Glomerular visceral epithelial cell (primary cell): ENCODE data around the gene ALG1L2.
"Not testable (repeated sequence)": the region's sequence is repeated elsewhere in the genome, so short reads cannot be mapped to it uniquely, and the experiment has no call there.

Source experiments
- DNase-seq: peaks from one replicate; pipeline ENCODE4 v3.0.0-alpha.2; 2016; ENCODE audit errors: extremely low spot score

The ALG1L2 gene

DNA sequence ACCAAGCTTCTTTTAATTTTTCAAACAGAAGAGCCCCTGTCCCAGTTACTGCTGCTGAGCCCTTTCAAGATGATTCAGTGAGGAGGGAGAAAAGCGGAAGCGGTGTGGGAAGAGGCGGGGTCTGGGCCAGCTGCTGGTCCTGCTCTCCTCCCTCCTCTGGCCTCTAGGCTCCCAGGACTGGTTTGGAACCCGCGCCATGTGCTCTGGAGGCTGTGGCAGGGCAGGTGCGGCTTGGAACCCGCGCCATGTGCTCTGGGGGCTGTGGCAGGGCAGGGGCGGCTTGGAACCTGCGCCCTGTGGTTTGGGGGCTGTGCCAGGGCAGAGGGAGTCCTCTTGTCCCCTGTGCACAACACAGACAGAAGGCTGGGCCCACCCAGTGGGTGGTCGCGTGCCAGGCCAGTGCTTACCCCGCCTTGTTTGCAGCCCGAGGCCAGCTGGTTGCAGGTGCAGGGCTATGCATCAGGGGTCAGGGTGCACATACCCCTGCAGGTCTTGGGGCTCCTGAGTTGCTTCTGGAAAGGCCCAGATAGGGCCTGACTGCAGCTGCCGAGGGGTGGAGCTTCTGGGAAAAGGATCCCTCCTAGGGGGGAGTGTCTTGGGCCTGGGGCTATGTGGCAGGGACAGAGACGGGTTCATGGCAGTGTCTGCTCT is 12.2 kb downstream of the ALG1L2 start:
- DNase-seq = no peak

DNA sequence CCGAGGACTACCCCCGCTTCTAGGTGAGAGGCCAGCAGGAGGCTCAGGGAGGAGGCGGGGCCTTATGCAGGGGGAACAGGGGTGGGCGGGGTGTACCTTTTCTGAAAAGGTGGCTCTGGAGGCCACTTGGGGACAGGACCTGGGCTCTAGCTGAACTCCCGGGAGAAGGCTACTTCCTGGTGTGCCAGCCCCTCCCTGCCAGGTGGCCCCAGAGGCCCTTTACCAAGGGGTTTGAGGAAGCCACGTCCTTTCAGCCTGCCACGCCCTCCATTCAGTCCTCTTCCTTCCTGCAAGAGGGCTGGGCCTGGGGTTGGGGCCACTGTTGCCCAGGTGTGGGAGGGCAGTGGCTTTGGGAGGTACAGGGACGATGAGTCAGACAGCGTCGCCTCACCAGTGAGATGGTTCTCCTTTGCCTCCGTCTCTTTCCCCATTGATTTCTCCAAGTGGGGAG is 12.9 kb downstream of the ALG1L2 start:
- DNase-seq = not testable (repeated sequence)

DNA sequence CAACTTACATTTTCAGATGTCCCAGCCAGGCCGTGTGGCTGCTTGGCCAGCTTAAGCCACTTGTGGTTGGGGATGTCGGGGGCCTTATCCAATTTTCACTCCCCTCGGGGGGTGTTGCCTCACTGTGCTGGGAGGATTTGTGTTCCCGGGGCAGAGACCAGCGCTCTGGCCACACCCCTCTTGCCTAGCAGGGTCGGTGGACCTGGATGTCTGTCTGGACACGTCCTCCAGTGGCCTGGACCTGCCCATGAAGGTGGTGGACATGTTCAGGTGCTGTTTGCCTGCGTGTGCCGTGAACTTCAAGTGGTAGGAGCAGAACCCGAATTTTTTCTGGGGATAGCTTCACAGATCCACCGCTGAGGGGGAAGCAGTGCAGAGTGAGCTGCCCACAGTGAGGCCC is 14.2 kb downstream of the ALG1L2 start:
- DNase-seq = not testable (repeated sequence)

DNA sequence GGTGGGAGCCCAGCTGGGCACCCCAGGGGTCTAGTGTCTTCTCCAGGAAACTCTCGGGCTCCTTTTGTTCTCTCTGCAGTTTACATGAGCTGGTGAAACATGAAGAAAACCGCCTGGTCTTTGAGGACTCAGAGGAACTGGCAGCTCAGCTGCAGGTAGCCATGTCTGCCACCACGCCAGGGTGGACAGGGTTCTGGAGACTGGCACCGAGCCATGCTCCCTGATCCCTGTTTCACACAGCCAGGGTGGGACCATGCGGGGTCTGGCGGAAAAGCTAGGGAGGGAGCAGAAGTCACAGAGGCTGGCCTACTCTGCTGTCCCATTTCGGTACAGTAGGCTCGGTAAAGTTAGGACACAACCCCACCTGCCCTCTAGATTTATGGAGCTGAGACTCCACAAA is 15.5 kb downstream of the ALG1L2 start:
- not testable (repeated sequence) for DNase-seq

DNA sequence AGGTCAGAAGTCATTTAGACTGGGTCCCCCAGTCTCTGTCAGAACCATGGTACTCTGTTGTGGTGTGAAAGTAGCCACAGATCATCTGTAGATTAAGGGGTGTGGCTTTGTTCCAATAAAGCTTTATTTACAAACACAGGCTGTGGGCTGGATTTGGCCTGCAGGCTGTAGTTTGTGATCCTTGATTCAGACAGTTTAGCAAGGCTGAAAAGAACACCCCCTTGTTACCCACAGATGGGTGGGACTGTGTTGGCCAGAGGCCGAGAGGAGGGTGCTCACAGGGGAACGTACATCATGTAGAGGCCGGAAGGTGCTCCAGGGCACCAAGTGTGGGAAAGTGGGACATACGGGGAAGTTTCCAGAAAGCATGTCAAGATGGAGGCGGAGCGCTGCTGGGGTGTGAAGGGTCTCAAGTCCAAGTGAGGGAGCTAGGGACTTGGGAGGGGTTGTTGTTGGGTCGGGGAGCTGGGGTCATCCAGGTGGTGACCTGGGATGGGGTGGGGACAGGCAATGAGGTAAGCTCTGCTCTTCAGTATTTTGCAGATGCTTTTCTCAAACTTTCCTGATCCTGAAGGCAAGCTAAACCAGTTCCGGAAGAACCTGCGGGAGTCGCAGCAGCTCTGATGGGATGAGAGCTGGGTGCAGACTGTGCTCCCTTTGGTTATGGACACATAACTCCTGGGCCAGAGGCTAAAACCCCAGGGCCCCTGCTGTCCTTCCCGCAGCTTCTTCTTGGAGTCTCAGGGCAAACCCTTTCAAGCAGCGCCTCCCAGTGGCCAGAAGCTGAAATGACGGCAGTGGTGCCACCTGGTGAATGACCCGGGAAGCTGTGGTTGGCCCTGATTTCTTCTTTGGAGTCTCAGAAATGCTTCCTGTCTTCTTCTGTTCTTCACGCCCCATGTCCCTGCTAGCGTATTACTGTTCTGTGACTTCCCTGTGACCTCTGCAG is 16.3 kb downstream of the ALG1L2 start:
- DNase-seq = not testable (repeated sequence)

DNA sequence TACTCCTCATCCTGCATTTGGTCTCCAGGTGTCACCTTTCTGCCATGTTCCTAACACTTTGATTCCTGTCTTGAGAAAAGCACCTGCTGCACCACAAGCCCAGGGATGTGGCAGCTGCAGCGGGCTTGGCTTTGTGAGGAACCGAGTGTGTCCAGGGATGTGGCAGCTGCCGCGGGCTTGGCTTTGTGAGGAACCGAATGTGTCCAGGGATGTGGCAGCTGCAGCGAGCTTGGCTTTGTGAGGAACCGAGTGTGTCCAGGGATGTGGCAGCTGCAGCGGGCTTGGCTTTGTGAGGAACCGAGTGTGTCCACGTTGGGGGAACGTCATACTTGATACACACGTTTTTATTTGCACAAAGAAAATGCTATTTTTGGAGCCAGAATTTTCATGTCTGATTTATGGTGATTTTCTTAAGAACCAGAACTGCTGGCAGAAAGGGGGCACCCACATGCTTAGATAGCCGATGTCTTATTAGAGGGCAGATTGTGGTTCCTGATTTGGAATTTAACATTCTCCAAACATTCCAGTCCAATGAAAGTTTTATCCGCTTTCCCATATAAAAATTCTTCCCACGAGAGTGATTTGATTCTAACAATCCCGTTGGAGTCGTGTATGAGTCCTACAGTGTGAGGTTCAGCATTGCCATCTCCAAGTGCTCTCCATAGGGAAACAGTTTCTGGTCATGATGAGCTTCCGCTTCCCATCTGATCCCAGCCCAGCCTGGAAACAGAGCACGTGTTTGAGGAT is 17.2 kb downstream of the ALG1L2 start:
- not testable (repeated sequence) for DNase-seq

DNA sequence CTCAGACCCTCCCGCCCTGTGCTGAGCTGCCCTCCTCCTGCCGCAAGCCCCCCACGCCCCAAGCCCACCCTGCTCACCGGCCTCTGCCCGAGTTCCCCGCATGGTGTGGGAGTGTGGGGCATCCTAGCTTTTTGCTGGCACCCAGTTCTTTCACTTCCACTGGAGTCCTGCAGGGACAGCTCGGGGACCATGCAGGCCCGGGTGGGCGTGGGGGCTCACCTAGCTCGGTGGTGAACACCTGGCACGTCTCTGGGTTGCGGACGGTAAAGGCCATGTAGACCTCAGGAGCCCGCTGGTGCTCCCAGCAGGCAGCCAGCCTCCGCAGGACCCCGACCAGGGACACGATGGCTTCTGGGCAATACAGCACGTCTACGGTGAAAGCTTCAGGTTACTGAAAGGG is 20.9 kb downstream of the ALG1L2 start:
- DNase-seq = not testable (repeated sequence)

DNA sequence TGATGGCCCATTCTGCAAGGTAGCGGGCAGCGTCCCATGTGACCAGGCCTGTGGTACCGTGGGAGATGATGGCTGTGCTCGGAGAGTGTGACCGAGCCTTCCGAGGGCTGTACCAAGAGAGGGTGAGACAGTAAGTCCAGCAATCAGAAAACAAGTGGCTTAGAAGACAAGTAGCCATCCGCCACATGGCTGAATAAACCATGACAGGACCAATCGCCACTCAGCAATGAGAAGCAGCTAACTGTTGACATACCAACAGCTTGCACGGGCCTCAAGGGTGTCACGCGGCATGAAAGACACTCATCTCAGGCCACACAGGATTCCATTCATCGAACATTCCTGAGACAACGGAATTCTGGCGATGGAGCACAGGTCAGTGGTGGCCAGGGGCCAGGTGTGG is 22.6 kb downstream of the ALG1L2 start:
- DNase-seq = peak; percentile 32

DNA sequence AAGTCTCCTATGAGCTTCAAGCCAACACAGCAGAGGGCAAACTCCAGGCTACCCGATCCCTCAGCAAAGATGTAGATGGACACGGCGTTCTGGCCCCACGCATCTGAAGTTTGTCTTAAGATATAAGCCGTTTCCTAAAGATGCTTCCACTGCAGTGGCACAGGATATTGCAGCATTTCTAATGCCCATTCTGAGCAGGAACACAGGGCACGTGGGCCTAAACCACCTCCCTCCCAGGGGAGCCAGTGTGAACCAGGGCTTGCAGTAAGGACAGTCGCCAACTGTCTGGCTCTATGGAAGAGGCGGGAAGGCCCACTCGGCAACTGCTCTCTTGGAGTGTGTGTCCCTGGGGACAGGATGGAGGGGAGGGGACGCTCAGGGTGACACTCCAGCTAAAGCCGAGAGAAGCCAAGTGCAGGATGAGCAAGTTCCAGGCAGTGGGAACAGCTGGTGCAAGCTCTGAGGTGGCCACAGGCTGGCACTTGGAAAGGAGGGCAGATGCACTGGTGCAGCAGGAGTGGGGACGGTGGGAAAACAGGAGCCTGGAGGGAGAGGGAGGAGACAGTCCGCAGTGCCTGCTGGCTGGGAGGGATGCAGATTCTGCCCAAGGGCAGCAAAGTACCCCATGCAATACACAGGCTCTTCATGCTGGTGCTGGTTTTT is 25.8 kb downstream of the ALG1L2 start:
- DNase-seq = not testable (repeated sequence)

DNA sequence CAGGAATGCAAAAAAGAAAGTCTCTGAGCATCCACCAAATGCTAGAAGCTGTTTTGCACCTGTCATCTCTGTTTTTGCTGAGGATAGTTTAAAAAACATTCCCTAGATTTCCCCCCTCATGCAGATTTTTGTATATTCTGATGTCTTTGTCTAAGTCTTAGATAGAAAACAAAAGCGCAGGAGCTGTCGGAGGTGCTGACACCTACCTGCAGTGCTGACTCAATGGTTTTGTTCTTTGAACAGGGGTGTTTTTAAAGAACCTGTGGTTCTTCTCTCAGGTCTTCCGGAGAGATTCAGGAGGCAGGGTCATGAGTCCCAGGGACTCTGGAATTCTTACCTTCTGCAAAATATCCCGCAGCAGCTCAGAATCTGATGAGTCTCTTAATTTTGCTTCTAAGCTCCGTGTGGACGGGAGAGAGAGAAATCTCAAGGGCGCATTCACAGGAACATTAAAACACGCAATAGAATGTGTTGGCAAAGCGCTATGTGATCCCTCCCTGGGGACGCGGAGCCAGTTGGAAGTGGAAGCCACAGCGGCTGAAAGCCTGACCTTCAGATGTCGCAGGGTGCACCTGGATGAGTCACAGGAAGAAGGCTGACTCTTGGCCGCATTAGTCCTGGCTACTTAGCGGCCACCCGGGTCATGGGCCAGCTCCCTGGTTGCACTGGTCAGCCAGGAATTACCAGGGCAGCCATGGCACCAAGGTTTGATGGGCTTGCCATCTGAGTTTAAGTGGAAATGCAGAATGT is 27.4 kb downstream of the ALG1L2 start:
- not testable (repeated sequence) for DNase-seq

DNA sequence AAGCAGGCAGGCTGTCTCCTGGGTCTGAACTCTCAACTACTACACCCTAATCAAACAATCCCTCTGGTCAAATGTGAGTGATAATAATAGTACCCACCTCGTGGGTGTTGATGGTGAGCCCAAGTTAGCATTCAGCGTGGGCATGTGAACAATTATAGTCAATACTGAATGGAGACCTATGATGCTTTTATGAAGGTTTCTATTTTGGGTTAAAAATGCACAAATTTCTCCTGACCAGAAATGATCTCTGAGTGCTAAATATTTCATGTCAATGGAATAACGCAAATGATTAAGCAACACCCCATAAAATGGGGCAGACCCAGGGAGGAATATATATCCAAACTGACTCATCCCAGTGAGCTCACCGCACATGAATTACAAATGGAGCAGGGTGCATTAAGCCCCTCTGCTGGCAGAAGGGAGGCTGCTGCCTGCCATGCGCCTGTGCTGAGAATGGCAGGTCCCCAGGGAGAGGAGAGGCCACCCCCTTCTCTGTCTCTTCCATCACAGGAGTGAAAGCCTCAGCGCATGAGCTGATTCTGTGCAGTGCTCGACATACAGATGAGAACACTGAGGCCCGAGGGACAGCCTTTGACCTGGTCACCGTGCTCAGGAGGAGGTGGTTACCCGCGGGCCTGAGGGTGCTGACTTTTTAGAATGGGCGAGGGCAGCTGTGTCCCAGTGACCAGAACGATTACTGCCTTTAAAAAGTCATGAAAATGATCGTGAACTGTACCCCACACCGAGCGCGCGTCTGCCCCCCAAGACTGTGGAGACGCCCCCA is 28.9 kb downstream of the ALG1L2 start:
- peak; percentile 57 for DNase-seq

DNA sequence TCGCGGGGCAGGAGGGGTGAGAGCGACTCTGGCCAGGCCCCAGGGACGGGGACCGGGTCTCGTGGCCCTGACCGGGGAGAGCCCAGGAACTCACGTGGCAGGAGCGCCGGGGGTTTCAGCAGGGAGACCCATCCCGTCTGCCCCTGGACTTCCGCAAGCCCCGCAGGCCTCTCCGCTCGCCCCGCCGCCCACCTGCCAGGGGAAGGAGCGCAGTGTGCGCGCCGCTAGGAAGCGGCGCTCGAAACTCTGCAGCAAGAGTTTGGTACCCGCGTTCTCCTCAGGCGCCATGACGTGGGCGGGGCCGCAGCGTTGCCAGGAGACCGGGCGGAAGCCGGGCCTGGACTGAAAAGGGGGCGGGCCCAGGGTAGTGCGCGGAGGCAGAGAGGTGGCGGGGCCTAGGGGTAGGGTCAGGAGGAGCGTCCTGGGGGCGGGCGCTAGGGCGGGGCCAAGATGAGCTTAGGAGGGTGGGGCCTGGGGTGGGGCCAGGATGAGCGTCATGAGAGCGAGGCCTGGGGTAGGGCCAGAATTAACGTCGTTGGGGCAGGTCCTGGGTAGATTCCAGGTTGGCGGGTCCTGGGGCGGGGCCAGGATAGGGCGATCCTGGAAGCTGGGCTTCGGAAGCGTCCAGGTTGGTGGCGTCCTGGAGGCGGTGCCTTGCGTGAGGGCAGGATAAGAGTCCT is 29.7 kb downstream of the ALG1L2 start:
- peak; percentile 99 for DNase-seq

DNA sequence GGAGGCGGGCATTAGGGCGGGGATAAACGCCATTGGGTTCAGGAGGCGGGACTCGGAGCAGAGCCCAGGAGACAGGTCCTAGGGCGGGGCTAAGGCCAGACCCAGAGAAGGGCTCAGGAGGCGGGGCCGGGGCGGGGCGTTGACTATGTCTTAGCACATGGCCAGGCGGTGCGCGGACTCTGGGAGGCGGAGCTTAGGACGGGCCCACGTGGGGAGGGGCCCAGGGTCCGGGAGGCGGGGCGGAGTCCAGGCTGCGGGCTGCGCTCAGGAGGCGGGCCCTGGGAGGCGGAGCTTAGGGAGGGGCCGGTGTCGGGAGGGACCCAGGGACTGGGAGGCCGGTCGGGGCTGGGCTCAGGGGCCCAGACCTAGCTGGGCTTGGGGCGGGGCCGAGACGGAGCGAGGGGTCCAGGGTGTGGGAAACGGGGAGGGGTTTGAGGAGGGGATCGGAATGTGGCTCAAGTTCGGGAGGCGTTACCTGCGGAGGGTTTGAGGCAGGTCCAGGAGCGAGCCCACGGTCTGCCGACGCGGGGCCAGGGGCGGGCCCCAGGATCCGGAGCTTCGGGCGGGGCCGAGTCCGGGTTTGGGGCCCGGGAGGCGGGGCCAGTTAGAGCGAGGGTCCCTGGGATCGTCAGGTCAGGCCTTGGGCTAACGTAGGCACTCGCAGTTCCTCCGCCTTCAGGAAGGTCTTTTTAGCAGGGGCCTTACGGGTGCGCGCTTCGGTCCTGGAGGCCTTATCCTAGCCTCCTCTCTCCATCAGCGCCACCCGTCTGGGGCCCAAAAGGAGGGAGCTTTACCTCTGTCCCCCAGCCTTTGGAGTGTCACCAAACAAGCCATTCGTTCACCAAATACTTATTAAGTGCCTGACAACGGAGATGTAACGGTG is 30.5 kb downstream of the ALG1L2 start:
- DNase-seq = peak; percentile 95

DNA sequence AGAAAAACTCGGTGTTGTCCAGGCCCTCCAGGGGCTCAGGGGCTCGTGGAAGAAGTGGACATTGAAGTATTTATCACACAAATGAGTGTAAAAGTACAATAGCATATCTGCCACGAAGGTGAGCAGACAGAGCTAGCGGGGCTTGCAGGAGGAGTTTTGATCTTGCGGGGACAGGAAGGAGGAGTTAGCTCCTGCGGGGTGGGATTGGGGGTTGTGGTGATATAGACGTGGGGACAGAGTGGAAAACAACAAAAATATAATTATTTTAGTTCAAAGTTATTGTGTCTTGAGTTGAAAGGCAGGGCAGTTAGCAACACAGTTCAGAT is 31.1 kb downstream of the ALG1L2 start:
- not testable (repeated sequence) for DNase-seq

DNA sequence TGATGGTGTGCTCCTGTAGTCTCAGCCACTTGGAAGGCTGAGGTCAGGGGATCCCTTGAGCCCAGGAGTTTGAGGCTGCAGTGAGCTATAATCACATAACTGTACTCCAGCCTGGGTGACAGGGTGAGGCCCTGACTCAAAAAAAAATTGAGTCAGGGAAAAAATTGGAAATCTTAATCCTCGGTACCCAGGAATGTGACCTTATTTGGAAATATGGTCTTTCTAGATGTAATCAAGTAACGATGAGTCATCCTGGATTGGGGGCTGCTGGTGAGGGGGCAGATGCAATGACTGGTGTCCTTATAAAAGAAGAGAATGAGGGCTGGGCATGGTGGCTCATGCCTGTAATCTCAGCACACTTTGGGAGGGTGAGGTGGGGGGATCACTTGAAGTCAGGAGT is 33.8 kb downstream of the ALG1L2 start:
- DNase-seq = not testable (repeated sequence)

DNA sequence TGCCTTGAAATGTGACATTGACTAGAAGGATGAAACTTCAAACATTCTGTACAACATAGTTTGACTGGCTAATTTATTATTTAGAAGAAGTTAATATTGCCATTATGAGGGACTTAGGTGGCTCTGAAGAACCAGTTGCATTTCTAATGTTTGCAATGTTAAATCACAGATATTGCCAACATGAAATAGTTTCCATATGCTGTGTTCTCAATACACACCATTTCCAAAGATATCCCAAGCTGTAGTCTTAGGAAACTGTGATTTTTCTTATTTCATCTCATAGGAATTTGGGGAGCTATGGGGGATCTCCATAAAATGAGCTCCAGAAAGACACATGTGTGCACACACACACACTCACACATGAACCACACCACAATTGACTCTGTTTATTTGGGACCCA is 36.3 kb downstream of the ALG1L2 start:
- no peak for DNase-seq

DNA sequence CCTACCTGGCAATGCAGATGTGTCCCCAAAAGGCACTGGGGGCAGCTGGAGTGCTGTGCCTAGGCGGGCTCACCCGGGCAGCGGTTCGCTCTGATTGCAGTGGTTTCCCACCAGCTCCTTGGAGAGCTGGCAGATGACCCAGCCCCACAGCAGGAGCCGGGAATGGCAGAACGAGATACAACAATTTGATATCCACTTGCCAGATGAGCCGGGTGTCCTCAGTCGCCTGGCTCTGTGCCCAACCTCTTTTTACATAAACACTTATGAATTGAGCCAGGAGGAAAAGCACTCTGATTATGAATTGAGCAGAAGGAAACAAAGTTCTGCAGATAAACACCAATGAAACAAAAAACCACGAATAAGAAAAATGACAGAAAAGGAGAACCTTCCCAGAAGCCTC is 38.2 kb downstream of the ALG1L2 start:
- not testable (repeated sequence) for DNase-seq

DNA sequence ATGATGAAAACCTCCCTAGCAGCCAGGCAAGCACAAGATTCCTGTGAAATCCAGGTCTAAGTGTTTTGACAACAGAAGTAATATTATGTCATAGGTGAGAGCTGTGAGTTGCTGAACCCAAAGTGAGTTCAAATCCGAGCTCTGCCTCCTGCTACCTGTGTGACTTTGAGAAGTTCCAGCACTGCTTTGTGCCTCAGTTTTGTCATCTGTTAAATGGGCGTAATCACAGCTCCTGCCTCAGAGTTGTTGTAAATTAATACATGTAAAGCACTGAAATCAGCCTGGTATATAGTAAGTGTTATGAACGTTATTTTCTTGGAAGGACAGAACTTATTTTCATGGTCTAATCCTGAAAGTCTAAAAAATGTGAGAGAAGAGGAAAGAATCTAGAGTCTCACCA is 38.7 kb downstream of the ALG1L2 start:
- not testable (repeated sequence) for DNase-seq
